Measurements from ENCODE around the gene SYCP1. TPM values are rescaled to one million over a fixed set of nuclear protein-coding genes. Genes with fewer than 3 reads are reported as not detected.

The SYCP1 gene
- total and polyA plus RNA-seq, 10 of the 15 experiments (the other 5 are each of a cell fraction or from before 2014, with no cell fraction given): not detected

- in situ Hi-C loops (cut with MboI): no loop called here
- ATAC-seq (no peak), FAIRE-seq (no peak), DNase-seq (ENCODE audit: low read depth, low spot score) (no peak)
- CTCF ChIA-PET: no interaction called here
- SMC1A ChIA-PET (ENCODE audit: uncharacterized antibody, unreplicated experiment): no interaction called here
- no peak overlapping the region for H3K27ac ChIP-seq (ENCODE audit: control insufficient read depth, insufficient read depth)
- no peaks in the 10 kb centered on the region for H4K20me1 ChIP-seq (ENCODE audit: control insufficient read depth, insufficient read depth)
- RAD21 ChIA-PET (ENCODE audit: unreplicated experiment): no interaction called here
- H3K4me3 ChIP-seq: no peak overlapping the region
- no peak overlapping the region for H2AFZ ChIP-seq (ENCODE audit: control insufficient read depth, low read depth, low read length)
- H3K9me3 ChIP-seq (replicated peaks; ENCODE audit: control insufficient read depth, insufficient read depth, low read length): no peaks in the 10 kb centered on the region
- no peaks in the 10 kb centered on the region for H3K4me1 ChIP-seq (ENCODE audit: control insufficient read depth, insufficient read depth, low read length)
- no peak overlapping the region for H3K9ac ChIP-seq (ENCODE audit: control insufficient read depth, insufficient read depth, low read length)
- H3K4me2 ChIP-seq (ENCODE audit: control insufficient read depth, insufficient read depth): no peak overlapping the region
- POLR2A ChIA-PET: no interaction called here
- BruUV-seq (replicated peaks): no TSS peak
- H3K79me2 ChIP-seq (ENCODE audit: control insufficient read depth, insufficient read depth, low read length): no peaks in the 10 kb centered on the region
- 28% methylated on average over 11 of the region's 11 CpGs for WGBS (ENCODE audit: insufficient coverage, insufficient replicate concordance, low lambda C conversion rate, missing lambda C conversion rate)
- intact Hi-C loops (cut with micrococcal nuclease; ENCODE audit: unreplicated experiment): no loop called here
- no peak for TF ChIP-seq DPF2 (IDR thresholded peaks at IDR 0.05)
- TF ChIP-seq MLLT1 (IDR thresholded peaks at IDR 0.05): no peak
- no peak for TF ChIP-seq YBX1 (IDR thresholded peaks at IDR 0.05)
- TF ChIP-seq ELK1 (IDR thresholded peaks at IDR 0.05; ENCODE audit: low read depth, low read length): no peak
- TF ChIP-seq PKNOX1 (IDR thresholded peaks at IDR 0.05): no peak
- no peak for TF ChIP-seq RELB (IDR thresholded peaks at IDR 0.05; ENCODE audit: low read depth)
- no peak for TF ChIP-seq SREBF1 (IDR thresholded peaks at IDR 0.05; ENCODE audit: low read length)
- TF ChIP-seq TAF1 (IDR thresholded peaks at IDR 0.05; ENCODE audit: borderline replicate concordance, low read depth, low read length): no peak
- no peak for TF ChIP-seq HDGF (IDR thresholded peaks at IDR 0.05)
- no peak for TF ChIP-seq KLF5 (IDR thresholded peaks at IDR 0.05; ENCODE audit: partially characterized antibody)
- no peak for TF ChIP-seq BHLHE40 (IDR thresholded peaks at IDR 0.05; ENCODE audit: borderline replicate concordance in 1 of 2, low read depth in 2 of 2, low read length in 1 of 2)
- no peak for TF ChIP-seq ATF3 (IDR thresholded peaks at IDR 0.05; ENCODE audit: borderline replicate concordance, extremely low read depth, low read depth, low read length)
- H3K36me3 ChIP-seq (ENCODE audit: control insufficient read depth in 2 of 2, insufficient read depth in 2 of 2, low read length in 1 of 2): no peaks in the 10 kb centered on the region
- H3K27me3 ChIP-seq (replicated peaks in 1 of 2; ENCODE audit: control insufficient read depth in 2 of 2, insufficient read depth in 2 of 2, low read length in 1 of 2): no peaks in the 10 kb centered on the region
Observed at GRCh38 chr1:114892194-114892918, 37.7 kb downstream of the SYCP1 start.
